Activated CD4-positive, alpha-beta T cell treated with anti-CD3 and anti-CD28 coated beads, Interleukin-2, amount 50 U/mL, for 48 hours (primary cell): ENCODE data around the gene CCT4.
"Not testable (repeated sequence)": the region's sequence is repeated elsewhere in the genome, so short reads cannot be mapped to it uniquely, and the experiment has no call there.

Experiments
- DNase-seq, 2 experiments: peaks; one replicate each; pipeline ENCODE4 v3.0.0-alpha.2; 2020

CCT4 gene

GRCh38 chr2:61878761-61879160, 9.7 kb downstream of the CCT4 start:
- DNase-seq: no peak

- no peak for DNase-seq
These were observed 10.7 kb downstream of the CCT4 start for GRCh38 chr2:61877571-61878245.

- no peak for DNase-seq
These were observed 12.1 kb downstream of the CCT4 start for GRCh38 chr2:61876400-61876799.

GRCh38 chr2:61866482-61867089, 21.9 kb downstream of the CCT4 start:
- not testable (repeated sequence) for DNase-seq

GRCh38 chr2:61862085-61862484, 26.4 kb downstream of the CCT4 start:
- DNase-seq: no peak

GRCh38 chr2:61857224-61857623, 31.2 kb downstream of the CCT4 start:
- no peak for DNase-seq

GRCh38 chr2:61855318-61855613, 33.2 kb downstream of the CCT4 start:
- DNase-seq: no peak

GRCh38 chr2:61854564-61855317, 33.7 kb downstream of the CCT4 start:
- peak; percentile 85 to 90 for DNase-seq

GRCh38 chr2:61853847-61854563, 34.5 kb downstream of the CCT4 start, which contains the start of gene FAM161A:
Gene FAM161A, minus strand, starts transcription at chr2:61854060. Its CDS starts 19 bp downstream, at chr2:61854041.
- DNase-seq: peak; percentile 80 to 84

GRCh38 chr2:61853086-61853846, 35.2 kb downstream of the CCT4 start:
- no peak for DNase-seq

GRCh38 chr2:61851270-61851669, 37.2 kb downstream of the CCT4 start:
- DNase-seq: not testable (repeated sequence)

- no peak for DNase-seq
These were observed 43.1 kb downstream of the CCT4 start for GRCh38 chr2:61845320-61845719.

GRCh38 chr2:61841286-61841685, 47.2 kb downstream of the CCT4 start:
- no peak for DNase-seq

- no peak for DNase-seq
These were observed 53.6 kb downstream of the CCT4 start for GRCh38 chr2:61834893-61835292.

GRCh38 chr2:61833971-61834370, 54.5 kb downstream of the CCT4 start:
- DNase-seq: no peak

- no peak for DNase-seq
These were observed 56.1 kb downstream of the CCT4 start for GRCh38 chr2:61832183-61832841.

- DNase-seq: no peak
These were observed 66.2 kb downstream of the CCT4 start for GRCh38 chr2:61822255-61822654.
